GM08714 (cell line): ENCODE measurements around the gene RAB36.

Experiments used
- H3K4me3 ChIP-seq: fragments of 200-500 bp; sonication (Bioruptor generic); 2 replicates; pipeline ENCODE4 v1.5.1; 2014; ENCODE audit warnings: mild to moderate bottlenecking, low read length, inconsistent platforms
- ZNF274 ChIP-seq: IDR thresholded peaks from 2 replicates; pipeline ENCODE4 v1.6.1; 2012; ENCODE audit warnings: mild to moderate bottlenecking, low read depth, low read length

RAB36 gene

GRCh38 chr22:23192558-23192957 lies 47.3 kb downstream of the RAB36 start:
- no peak for TF ChIP-seq ZNF274

GRCh38 chr22:23193196-23193827 lies 48.0 kb downstream of the RAB36 start:
- TF ChIP-seq ZNF274: no peak

More at GRCh38 chr22:23192558-23192957, 47.3 kb downstream of the RAB36 start:
- no peak overlapping the region for H3K4me3 ChIP-seq

GRCh38 chr22:23193882-23194281 lies 48.6 kb downstream of the RAB36 start:
- TF ChIP-seq ZNF274: no peak
- no peak overlapping the region for H3K4me3 ChIP-seq

More at GRCh38 chr22:23193196-23193827, 48.0 kb downstream of the RAB36 start:
- H3K4me3 ChIP-seq: no peak overlapping the region

- no peak for TF ChIP-seq ZNF274
- H3K4me3 ChIP-seq: no peak overlapping the region
Measured at GRCh38 chr22:23196165-23196564, 50.9 kb downstream of the RAB36 start.

- no peak for TF ChIP-seq ZNF274
Measured at GRCh38 chr22:23197836-23198235, 52.6 kb downstream of the RAB36 start.

GRCh38 chr22:23199159-23199558 lies 53.9 kb downstream of the RAB36 start:
- H3K4me3 ChIP-seq: no peak overlapping the region
- TF ChIP-seq ZNF274: no peak

More at GRCh38 chr22:23197836-23198235, 52.6 kb downstream of the RAB36 start:
- H3K4me3 ChIP-seq: no peak overlapping the region

- no peak for TF ChIP-seq ZNF274
- no peak overlapping the region for H3K4me3 ChIP-seq
Measured at GRCh38 chr22:23200898-23201297, 55.6 kb downstream of the RAB36 start.

GRCh38 chr22:23202812-23203451 lies 57.7 kb downstream of the RAB36 start:
- TF ChIP-seq ZNF274: no peak
- H3K4me3 ChIP-seq: no peak overlapping the region

- no peak for TF ChIP-seq ZNF274
- H3K4me3 ChIP-seq: no peak overlapping the region
Measured at GRCh38 chr22:23203452-23204124, 58.3 kb downstream of the RAB36 start.

- no peak for TF ChIP-seq ZNF274
- no peak overlapping the region for H3K4me3 ChIP-seq
Measured at GRCh38 chr22:23204125-23204488, 58.8 kb downstream of the RAB36 start.

- no peak overlapping the region for H3K4me3 ChIP-seq
- TF ChIP-seq ZNF274: no peak
Measured at GRCh38 chr22:23204541-23205157, 59.4 kb downstream of the RAB36 start.

- no peak for TF ChIP-seq ZNF274
- H3K4me3 ChIP-seq: no peak overlapping the region
Measured at GRCh38 chr22:23205339-23206049, 60.2 kb downstream of the RAB36 start.

- TF ChIP-seq ZNF274: no peak
- H3K4me3 ChIP-seq: no peak overlapping the region
Measured at GRCh38 chr22:23206915-23207314, 61.6 kb downstream of the RAB36 start.
